IMR-90 (cell line): ENCODE measurements around the gene LTBP4. TPM values are rescaled to one million over a fixed set of nuclear protein-coding genes. Genes with fewer than 3 reads are reported as not detected.

ENCODE experiments used
- ATAC-seq: fragments of 200-7000 bp; cut with Tn5 transposase; 2 replicates; pipeline ENCODE4 v1.9.1; 2020; ENCODE audit warnings: low read depth, mild to moderate bottlenecking, moderate library complexity
- BruUV-seq: library from RNA; stranded (reverse); fragments of 400-500 nt; replicated peaks from 2 replicates; lab custom pipeline; 2021; lab: Mats Ljungman, UMichigan
- CTCF ChIA-PET: fragments of 300-600 bp; formaldehyde crosslinking; extraction: SDS; loops from one replicate; lab custom pipeline; 2021; ENCODE audit warnings: antibody characterized with exemption; lab: Yijun Ruan, JAX
- POLR2A ChIA-PET: fragments of 300-600 bp; sonication (Branson Sonifier 250); formaldehyde crosslinking; loops from one replicate; lab custom pipeline; 2022; ENCODE audit warnings: antibody characterized with exemption; ENCODE audit not compliant: unreplicated experiment; lab: Charles Lee
- DNase-seq: peaks from one replicate; pipeline ENCODE4 v3.0.0; 2013
- H2AFZ ChIP-seq: replicated peaks from 2 replicates; pipeline ENCODE3; 2013; ENCODE audit warnings: low read length, mild to moderate bottlenecking; ENCODE audit not compliant: poor library complexity
- H2AK5ac ChIP-seq: 2 replicates; pipeline ENCODE4 v1.6.1; 2013; ENCODE audit warnings: low read depth, low read length, inconsistent platforms
- H2AK9ac ChIP-seq: replicated peaks from 2 replicates; pipeline ENCODE3; 2013; ENCODE audit warnings: mild to moderate bottlenecking, low read depth, low read length, moderate library complexity; ENCODE audit not compliant: poor library complexity
- H2BK120ac ChIP-seq: 2 replicates; pipeline ENCODE4 v1.6.1; 2013; ENCODE audit warnings: low read depth, low read length, inconsistent platforms
- H2BK15ac ChIP-seq: 3 replicates; pipeline ENCODE4 v1.6.1; 2013; ENCODE audit warnings: low read depth, low read length, inconsistent platforms
- H2BK20ac ChIP-seq: 2 replicates; pipeline ENCODE4 v1.6.1; 2013; ENCODE audit warnings: low read depth, mild to moderate bottlenecking, inconsistent platforms, low read length, moderate library complexity
- H2BK5ac ChIP-seq: 2 replicates; pipeline ENCODE4 v1.6.1; 2013; ENCODE audit warnings: mild to moderate bottlenecking, low read depth, low read length, inconsistent platforms; ENCODE audit not compliant: poor library complexity, severe bottlenecking
- H3K14ac ChIP-seq: replicated peaks from 2 replicates; pipeline ENCODE4 v1.6.1; 2013; ENCODE audit warnings: low read depth, low read length, inconsistent platforms
- H3K18ac ChIP-seq: 2 replicates; pipeline ENCODE4 v1.6.1; 2013; ENCODE audit warnings: low read depth, low read length, control low read depth
- H3K23ac ChIP-seq: 2 replicates; pipeline ENCODE4 v1.6.1; 2013; ENCODE audit warnings: low read depth, low read length, inconsistent platforms
- H3K27ac ChIP-seq: 2 replicates; pipeline ENCODE4 v1.5.1; 2013; ENCODE audit warnings: mild to moderate bottlenecking, control low read depth, low read length; ENCODE audit not compliant: insufficient read depth
- H3K27me3 ChIP-seq: 2 replicates; pipeline ENCODE4 v1.6.1; 2013; ENCODE audit warnings: low read length; ENCODE audit not compliant: control insufficient read depth, insufficient read depth
- H3K36me3 ChIP-seq: 2 replicates; pipeline ENCODE4 v1.6.1; 2013; ENCODE audit warnings: low read length, mixed read lengths; ENCODE audit not compliant: control insufficient read depth, insufficient read depth
- H3K4ac ChIP-seq: 2 replicates; pipeline ENCODE4 v1.6.1; 2013; ENCODE audit warnings: low read depth, low read length, inconsistent platforms
- H3K4me1 ChIP-seq: 2 replicates; pipeline ENCODE4 v1.6.1; 2013; ENCODE audit warnings: low read length, mixed read lengths; ENCODE audit not compliant: control insufficient read depth, insufficient read depth
- H3K4me2 ChIP-seq: 2 replicates; pipeline ENCODE4 v1.6.1; 2013; ENCODE audit warnings: low read depth, mild to moderate bottlenecking, control low read depth, low read length, moderate library complexity
- H3K4me3 ChIP-seq: 2 replicates; pipeline ENCODE4 v1.5.1; 2013; ENCODE audit warnings: low read depth, mild to moderate bottlenecking, control low read depth, low read length, moderate library complexity; ENCODE audit not compliant: insufficient read depth
- H3K56ac ChIP-seq: 2 replicates; pipeline ENCODE4 v1.6.1; 2013; ENCODE audit warnings: low read length, inconsistent platforms; ENCODE audit not compliant: insufficient read depth; ENCODE audit errors: extremely low read depth
- H3K79me1 ChIP-seq, 2 experiments: 2 replicates each; pipeline ENCODE4 v1.6.1; 2013; ENCODE audit warnings: low read length in 2 of 2, inconsistent platforms in 1 of 2, low read depth in 1 of 2
- H3K9ac ChIP-seq: 2 replicates; pipeline ENCODE4 v1.6.1; 2013; ENCODE audit warnings: low read depth, low read length, control low read depth
- H3K9me1 ChIP-seq: 2 replicates; pipeline ENCODE4 v1.6.1; 2013; ENCODE audit warnings: low read length, inconsistent platforms; ENCODE audit not compliant: insufficient read depth
- H3K9me3 ChIP-seq: 2 replicates; pipeline ENCODE4 v1.6.1; 2013; ENCODE audit warnings: low read length; ENCODE audit not compliant: control insufficient read depth, insufficient read depth
- H4K20me1 ChIP-seq: 2 replicates; pipeline ENCODE4 v1.6.1; 2013; ENCODE audit warnings: low read length, inconsistent platforms; ENCODE audit not compliant: insufficient read depth
- H4K5ac ChIP-seq: 2 replicates; pipeline ENCODE4 v1.6.1; 2013; ENCODE audit warnings: mild to moderate bottlenecking, low read depth, low read length, control low read depth
- H4K8ac ChIP-seq, 2 experiments: 2 replicates each; pipeline ENCODE4 v1.6.1; 2013; ENCODE audit warnings: low read depth in 2 of 2, low read length in 2 of 2, control low read depth in 1 of 2, inconsistent platforms in 1 of 2
- H4K91ac ChIP-seq: 2 replicates; pipeline ENCODE4 v1.6.1; 2013; ENCODE audit warnings: low read depth, low read length, inconsistent platforms; ENCODE audit not compliant: insufficient read depth
- BHLHE40 ChIP-seq: fragments of 150-350 bp; IDR thresholded peaks from 2 replicates; pipeline ENCODE4 v1.6.1; 2016; ENCODE audit warnings: mild to moderate bottlenecking, low read depth, low read length
- CEBPB ChIP-seq: IDR thresholded peaks from 2 replicates; pipeline ENCODE4 v1.6.1; 2012; ENCODE audit warnings: low read depth, low read length, improper control_type of control experiment
- CHD1 ChIP-seq: IDR thresholded peaks from 2 replicates; pipeline ENCODE4 v1.6.1; 2012; ENCODE audit warnings: low read depth, low read length, improper control_type of control experiment
- MAFK ChIP-seq: IDR thresholded peaks from 2 replicates; pipeline ENCODE4 v1.6.1; 2012; ENCODE audit warnings: low read depth, low read length, improper control_type of control experiment
- MAZ ChIP-seq: IDR thresholded peaks from 2 replicates; pipeline ENCODE4 v1.6.1; 2012; ENCODE audit warnings: low read depth, mild to moderate bottlenecking, low read length, improper control_type of control experiment, moderate library complexity, borderline replicate concordance
- MXI1 ChIP-seq: IDR thresholded peaks from 2 replicates; pipeline ENCODE4 v1.6.1; 2012; ENCODE audit warnings: low read depth, mild to moderate bottlenecking, low read length, moderate library complexity, borderline replicate concordance
- NFE2L2 ChIP-seq: fragments of 150-350 bp; IDR thresholded peaks from 2 replicates; pipeline ENCODE4 v1.6.1; 2016; ENCODE audit warnings: low read depth, mild to moderate bottlenecking, low read length
- POLR2A ChIP-seq: IDR thresholded peaks from 2 replicates; pipeline ENCODE4 v1.6.1; 2012; ENCODE audit warnings: mild to moderate bottlenecking, low read depth, low read length
- RFX5 ChIP-seq: IDR thresholded peaks from 2 replicates; pipeline ENCODE4 v1.8.0; 2012; ENCODE audit warnings: low read depth, mild to moderate bottlenecking, low read length, moderate library complexity
- WGBS, 2 experiments: methylation state at CpG; one replicate each; pipeline versions ENCODE4 v1.1.5 to v1.1.7; 2013; ENCODE audit warnings: missing lambda C conversion rate in 2 of 2; ENCODE audit not compliant: insufficient read length in 1 of 2; ENCODE audit errors: extremely low coverage in 2 of 2; 5-methylcytosine and 5-hydroxymethylcytosine counted together
- dilution Hi-C: fragments of 300-500 bp; cut with HindIII; formaldehyde crosslinking; loops from one replicate; pipeline ENCODE4 v1.14.3; 2018; ENCODE audit warnings: low sequenced_read_pairs; ENCODE audit not compliant: unreplicated experiment
- in situ Hi-C: fragments of 300-500 bp; cut with MboI; formaldehyde crosslinking; loops from 3 replicates; pipeline ENCODE4 v1.14.3; 2019; ENCODE audit warnings: low sequenced_read_pairs, inconsistent platforms, mixed read lengths
- intact Hi-C: fragments of 100-400 bp; cut with micrococcal nuclease; formaldehyde crosslinking; loops from 2 replicates; pipeline ENCODE4 v1.10.0; 2022
- polyA plus RNA-seq, 3 experiments: library from polyadenylated mRNA; depleted of rRNA; stranded (reverse); fragments of >200 nt; gene quantifications; 2 replicates each; pipeline ENCODE4 v1.2.3, GENCODE V29; 2012; ENCODE audit warnings: low replicate concordance in 1 of 3
- total RNA-seq: library from RNA; depleted of rRNA; stranded (reverse); fragments of >200 nt; gene quantifications from 2 replicates; pipeline ENCODE4 v1.2.3, GENCODE V29; 2012
- TF ChIP-seq, protein P1 (sequence below): fragments of 150-350 bp; IDR thresholded peaks from 2 replicates; pipeline ENCODE4 v1.6.1; 2017; ENCODE audit warnings: mild to moderate bottlenecking, antibody characterized with exemption, low read length, low read depth

LTBP4 gene
- total and polyA plus RNA-seq, 2 of the 4 experiments (the other 2 are of a cell fraction): 14.7 to 70.3 TPM

DNA sequence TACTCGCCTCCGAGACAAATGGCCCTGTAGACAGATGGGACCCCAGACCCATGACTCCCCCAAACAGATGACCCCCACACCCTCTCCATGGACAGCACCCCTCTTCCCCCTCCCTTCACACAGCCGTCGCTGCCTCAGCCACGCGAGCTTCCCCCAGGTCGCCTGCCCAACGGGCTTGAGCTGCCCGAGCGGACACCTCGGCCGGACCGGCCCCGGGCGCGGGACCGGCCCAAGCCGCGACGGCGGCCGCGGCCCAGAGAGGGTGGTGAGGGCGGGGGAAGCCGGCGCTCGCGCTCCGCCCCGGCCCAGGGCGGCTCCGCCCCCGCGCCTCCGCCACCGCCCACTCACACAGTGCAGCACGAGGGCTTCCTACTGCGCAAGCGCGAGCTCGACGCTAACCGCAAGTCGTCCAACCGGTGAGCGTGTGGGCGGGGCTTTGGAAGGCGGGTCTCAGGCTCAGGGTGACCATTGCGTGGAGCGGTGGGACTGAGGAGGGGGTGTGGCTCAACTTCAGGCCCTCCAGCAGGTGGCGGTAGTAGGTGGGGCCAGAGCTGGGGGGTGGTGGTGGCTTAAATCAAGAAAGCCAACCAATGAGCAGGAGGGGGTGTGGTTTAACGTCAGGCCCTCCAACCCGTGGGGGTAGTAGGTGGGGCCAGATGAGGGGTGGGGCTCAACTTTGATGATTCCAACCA is 30.7 kb upstream of the LTBP4 start:
- Histone ChIP-seq H3K56ac (peak overlapping the region; percentile 92; the same call in 1 of the 2 replicates), H3K4me1 (peaks cover 8% of the 10 kb centered on the region), H3K4ac (peak overlapping the region; percentile 99), H2BK20ac (no peak overlapping the region), H3K9me3 (no peaks in the 10 kb centered on the region), H3K27me3 (peaks cover 25% of the 10 kb centered on the region), H3K9me1 (no peaks in the 10 kb centered on the region), H3K36me3 (no peaks in the 10 kb centered on the region), H2AFZ (peak overlapping the region; percentile 98), H3K4me3 (peak overlapping the region; percentile 63), H2AK5ac (peak overlapping the region; percentile 97), H4K8ac (peak overlapping the region; percentile 79 to 99), H3K18ac (peak overlapping the region; percentile 79), H3K9ac (peak overlapping the region; percentile 84), H2BK15ac (peak overlapping the region; percentile 48; the same call in 1 of the 3 replicates), H4K20me1 (no peaks in the 10 kb centered on the region), H2AK9ac (peak overlapping the region; percentile 100), H4K91ac (peak overlapping the region; percentile 95), H3K23ac (peak overlapping the region; percentile 50), H4K5ac (peak overlapping the region; percentile 61), H3K14ac (peak overlapping the region; percentile 100), H3K79me1 (0 out of 4 replicates have a peak, but pooled peaks cover 0 to 4% of the 10 kb centered on the region in 2 experiments), H2BK5ac (peak overlapping the region; percentile 98), H3K27ac (peak overlapping the region; percentile 91), H3K4me2 (peak overlapping the region; percentile 89), H2BK120ac (peak overlapping the region; percentile 67; the same call in 1 of the 2 replicates)
- ChIA-PET CTCF (interaction anchor here (0.9 to 1.0 kb wide), 2 partner anchors 32 to 106 kb away, joined by 3 read pairs; no protein-coding TSS in a partner anchor), POLR2A (interaction anchor here (0.6 kb wide), 2 partner anchors 38 to 577 kb away, joined by 3 to 5 read pairs; no protein-coding TSS in a partner anchor)
- ATAC-seq: peak; percentile 95
- in situ Hi-C loops (no loop called here), dilution Hi-C loops (no loop called here), intact Hi-C loops (no loop called here)
- WGBS, 2 experiments: 0% methylated on average over 3 of the region's 53 CpGs; no CpG with 5 or more reads in 1 of the 2 experiments
- peak; percentile 95 for TF ChIP-seq MAZ
- TF ChIP-seq CHD1: peak; percentile 69; the same call in 1 of the 2 replicates
- peak; percentile 33; the same call in 1 of the 2 replicates for TF ChIP-seq MXI1
- peak; percentile 76 for TF ChIP-seq POLR2A
- TF ChIP-seq BHLHE40: peak; percentile 43; the same call in 1 of the 2 replicates
- TF ChIP-seq, protein P1, sequence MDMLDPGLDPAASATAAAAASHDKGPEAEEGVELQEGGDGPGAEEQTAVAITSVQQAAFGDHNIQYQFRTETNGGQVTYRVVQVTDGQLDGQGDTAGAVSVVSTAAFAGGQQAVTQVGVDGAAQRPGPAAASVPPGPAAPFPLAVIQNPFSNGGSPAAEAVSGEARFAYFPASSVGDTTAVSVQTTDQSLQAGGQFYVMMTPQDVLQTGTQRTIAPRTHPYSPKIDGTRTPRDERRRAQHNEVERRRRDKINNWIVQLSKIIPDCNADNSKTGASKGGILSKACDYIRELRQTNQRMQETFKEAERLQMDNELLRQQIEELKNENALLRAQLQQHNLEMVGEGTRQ: peak; percentile 88
- TF ChIP-seq MAFK: no peak
- no peak for TF ChIP-seq RFX5
- peak; percentile 37; the same call in 1 of the 2 replicates for TF ChIP-seq CEBPB
- 0 out of 2 replicates have a peak, but pooled peaks have one; percentile 2 for TF ChIP-seq NFE2L2
- peak; percentile 100 for DNase-seq
- no TSS peak for BruUV-seq
